NAMALWA (cell line): ENCODE data around the gene CEP295NL.
"Not testable (repeated sequence)": the region's sequence is repeated elsewhere in the genome, so short reads cannot be mapped to it uniquely, and the experiment has no call there.

ENCODE experiments used
- DNase-seq: peaks from one replicate; pipeline ENCODE4 v3.0.0-alpha.2; 2015; ENCODE audit warnings: low spot score

CEP295NL gene

GRCh38 chr17:78905116-78905515, 2.1 kb upstream of the CEP295NL start:
- no peak for DNase-seq

GRCh38 chr17:78904371-78904770, 1.4 kb upstream of the CEP295NL start:
- DNase-seq = no peak

GRCh38 chr17:78902231-78902630, 770 bp downstream of the CEP295NL start:
- DNase-seq = not testable (repeated sequence)

GRCh38 chr17:78901806-78902205, 1.2 kb downstream of the CEP295NL start:
- no peak for DNase-seq

- no peak for DNase-seq
Observed at GRCh38 chr17:78900816-78901215, 2.2 kb downstream of the CEP295NL start.

GRCh38 chr17:78899361-78900260, 3.4 kb downstream of the CEP295NL start:
- no peak for DNase-seq

GRCh38 chr17:78898947-78899346, 4.1 kb downstream of the CEP295NL start:
- DNase-seq = no peak

GRCh38 chr17:78898075-78898836, 4.7 kb downstream of the CEP295NL start:
- no peak for DNase-seq

GRCh38 chr17:78897664-78898047, 5.3 kb downstream of the CEP295NL start:
- DNase-seq = no peak

GRCh38 chr17:78896834-78897663, 6.0 kb downstream of the CEP295NL start:
- no peak for DNase-seq

GRCh38 chr17:78896091-78896833, 6.7 kb downstream of the CEP295NL start:
- DNase-seq = no peak

GRCh38 chr17:78895322-78895721, 7.7 kb downstream of the CEP295NL start:
- DNase-seq = no peak

GRCh38 chr17:78893684-78894083, 9.3 kb downstream of the CEP295NL start:
- no peak for DNase-seq

GRCh38 chr17:78892936-78893379, 10.0 kb downstream of the CEP295NL start:
- no peak for DNase-seq

- DNase-seq = no peak
Observed at GRCh38 chr17:78892520-78892919, 10.5 kb downstream of the CEP295NL start.

- no peak for DNase-seq
Observed at GRCh38 chr17:78892062-78892456, 10.9 kb downstream of the CEP295NL start.

GRCh38 chr17:78891406-78892061, 11.5 kb downstream of the CEP295NL start:
- DNase-seq = no peak

GRCh38 chr17:78890498-78890897, 12.5 kb downstream of the CEP295NL start:
- peak; percentile 85 for DNase-seq

- not testable (repeated sequence) for DNase-seq
Observed at GRCh38 chr17:78890096-78890495, 12.9 kb downstream of the CEP295NL start.

GRCh38 chr17:78889531-78889930, 13.5 kb downstream of the CEP295NL start:
- DNase-seq = peak; percentile 72
